Measurements from ENCODE around the gene THRAP3. TPM values are rescaled to one million over a fixed set of nuclear protein-coding genes. Genes with fewer than 3 reads are reported as not detected.

The THRAP3 gene
- total and polyA plus RNA-seq, 2 experiments from 2014 or later = 61.5 to 95.2 TPM

- 11 to 12% methylated on average over 2 of the region's 2 CpGs for WGBS, 2 experiments (ENCODE audit: low coverage in 1 of 2, low lambda C conversion rate in 2 of 2, missing lambda C conversion rate in 2 of 2)
- in situ Hi-C loops (cut with MboI) = no loop called here
- Histone ChIP-seq H3K79me2 (ENCODE audit: insufficient read depth) (peaks cover 100% of the 10 kb centered on the region), H3K4me2 (ENCODE audit: unreplicated experiment) (no peak overlapping the region), H3K9me2 (ENCODE audit: insufficient read depth) (no peaks in the 10 kb centered on the region), H3K4me3 (no peak overlapping the region), H4K20me1 (ENCODE audit: insufficient read depth) (peaks cover 14% of the 10 kb centered on the region), H3K36me3 (ENCODE audit: low read depth) (peaks cover 22% of the 10 kb centered on the region), H3F3A (ENCODE audit: insufficient read depth) (peaks cover 39% of the 10 kb centered on the region), H2AFZ (no peak overlapping the region), H3K9me3 (ENCODE audit: low read depth) (no peaks in the 10 kb centered on the region), H3K4me1 (ENCODE audit: insufficient read depth) (peaks cover 19% of the 10 kb centered on the region), H3K9ac (peak overlapping the region; percentile 55), H3K27me3 (replicated peaks; ENCODE audit: insufficient read depth) (no peaks in the 10 kb centered on the region), H3K27ac (peak overlapping the region; percentile 78)
- TF ChIP-seq EZH2 (IDR thresholded peaks at IDR 0.05; ENCODE audit: insufficient read depth, poor library complexity, severe bottlenecking) (no peak), EZH2phosphoT487 (IDR thresholded peaks at IDR 0.05; ENCODE audit: insufficient read depth, low read depth) (no peak)
- peak; percentile 84 for DNase-seq
Observed at GRCh38 chr1:36279110-36279788, 55.0 kb downstream of the THRAP3 start.

DNA sequence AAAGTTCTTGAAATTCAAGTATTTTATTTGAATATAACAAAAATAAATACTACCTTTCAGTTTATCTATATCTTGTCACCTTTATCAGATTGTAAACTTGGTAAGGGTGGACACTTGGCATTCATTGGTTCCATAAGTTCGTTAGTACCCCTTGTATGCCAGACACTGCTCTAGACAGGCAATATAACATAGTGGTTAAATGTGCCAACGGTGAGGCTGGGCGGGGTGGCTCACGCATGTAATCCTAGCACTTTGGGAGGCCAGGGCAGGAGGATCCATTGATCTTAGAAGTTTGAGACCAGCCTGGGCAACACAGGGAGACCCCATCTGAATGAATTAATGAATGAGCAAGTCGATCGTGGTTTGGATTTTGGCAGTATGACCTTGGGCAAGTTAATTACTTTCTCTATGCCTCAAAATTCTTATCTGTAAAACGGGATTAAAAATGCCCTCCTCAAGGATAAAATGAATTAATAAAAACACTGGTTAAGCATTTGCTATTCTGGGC lies 55.6 kb downstream of the THRAP3 start:
- in situ Hi-C loops (cut with MboI) = no loop called here
- Histone ChIP-seq H3K36me3 (ENCODE audit: low read depth) (peaks cover 28% of the 10 kb centered on the region), H3K9ac (peak overlapping the region; percentile 31), H3K79me2 (ENCODE audit: insufficient read depth) (peaks cover 100% of the 10 kb centered on the region), H2AFZ (no peak overlapping the region), H3K27me3 (replicated peaks; ENCODE audit: insufficient read depth) (no peaks in the 10 kb centered on the region), H3K27ac (peak overlapping the region; percentile 78), H3F3A (ENCODE audit: insufficient read depth) (peaks cover 45% of the 10 kb centered on the region), H4K20me1 (ENCODE audit: insufficient read depth) (peaks cover 14% of the 10 kb centered on the region), H3K9me3 (ENCODE audit: low read depth) (no peaks in the 10 kb centered on the region), H3K9me2 (ENCODE audit: insufficient read depth) (no peaks in the 10 kb centered on the region), H3K4me3 (no peak overlapping the region), H3K4me2 (ENCODE audit: unreplicated experiment) (no peak overlapping the region), H3K4me1 (ENCODE audit: insufficient read depth) (peaks cover 19% of the 10 kb centered on the region)
- DNase-seq = no peak
- TF ChIP-seq EZH2 (IDR thresholded peaks at IDR 0.05; ENCODE audit: insufficient read depth, poor library complexity, severe bottlenecking) = no peak
- TF ChIP-seq EZH2phosphoT487 (IDR thresholded peaks at IDR 0.05; ENCODE audit: insufficient read depth, low read depth) = no peak
- 69 to 75% methylated on average over 7 of the region's 7 CpGs for WGBS, 2 experiments (ENCODE audit: low coverage in 1 of 2, low lambda C conversion rate in 2 of 2, missing lambda C conversion rate in 2 of 2)

GRCh38 chr1:36284061-36284460 lies 59.8 kb downstream of the THRAP3 start:
- peaks cover 65% of the 10 kb centered on the region for H3K36me3 ChIP-seq (ENCODE audit: low read depth)
- no peak for DNase-seq

GRCh38 chr1:36284517-36284916 lies 60.3 kb downstream of the THRAP3 start:
- TF ChIP-seq EZH2phosphoT487 (IDR thresholded peaks at IDR 0.05; ENCODE audit: insufficient read depth, low read depth) (no peak), EZH2 (IDR thresholded peaks at IDR 0.05; ENCODE audit: insufficient read depth, poor library complexity, severe bottlenecking) (no peak)
- peaks cover 12% of the 10 kb centered on the region for H3K4me1 ChIP-seq (ENCODE audit: insufficient read depth)
- peaks cover 69% of the 10 kb centered on the region for H3K36me3 ChIP-seq (ENCODE audit: low read depth)
- 7 to 22% methylated on average over 1 of the region's 1 CpG for WGBS, 2 experiments (ENCODE audit: low coverage in 1 of 2, low lambda C conversion rate in 2 of 2, missing lambda C conversion rate in 2 of 2)
- H3K4me2 ChIP-seq (ENCODE audit: unreplicated experiment) = no peak overlapping the region
- no peak for DNase-seq
- peaks cover 14% of the 10 kb centered on the region for H4K20me1 ChIP-seq (ENCODE audit: insufficient read depth)
- H3K27me3 ChIP-seq (replicated peaks; ENCODE audit: insufficient read depth) = no peaks in the 10 kb centered on the region
- H3K27ac ChIP-seq = peak overlapping the region; percentile 4; the same call in 1 of the 2 replicates
- H3K4me3 ChIP-seq = no peak overlapping the region
- H3K79me2 ChIP-seq (ENCODE audit: insufficient read depth) = peaks cover 100% of the 10 kb centered on the region
- H3K9ac ChIP-seq = peak overlapping the region; percentile 15; the same call in 1 of the 2 replicates
- no peaks in the 10 kb centered on the region for H3K9me2 ChIP-seq (ENCODE audit: insufficient read depth)
- peaks cover 56% of the 10 kb centered on the region for H3F3A ChIP-seq (ENCODE audit: insufficient read depth)
- no peak overlapping the region for H2AFZ ChIP-seq
- no peaks in the 10 kb centered on the region for H3K9me3 ChIP-seq (ENCODE audit: low read depth)
- in situ Hi-C loops (cut with MboI) = no loop called here

More at GRCh38 chr1:36284061-36284460, 59.8 kb downstream of the THRAP3 start:
- no peak overlapping the region for H3K4me3 ChIP-seq
- H3K9me2 ChIP-seq (ENCODE audit: insufficient read depth) = no peaks in the 10 kb centered on the region
- 60 to 65% methylated on average over 1 of the region's 1 CpG for WGBS, 2 experiments (ENCODE audit: low coverage in 1 of 2, low lambda C conversion rate in 2 of 2, missing lambda C conversion rate in 2 of 2)
- H3K9me3 ChIP-seq (ENCODE audit: low read depth) = no peaks in the 10 kb centered on the region
- peaks cover 100% of the 10 kb centered on the region for H3K79me2 ChIP-seq (ENCODE audit: insufficient read depth)
- no peak overlapping the region for H3K4me2 ChIP-seq (ENCODE audit: unreplicated experiment)
- H3K27ac ChIP-seq = peak overlapping the region; percentile 4; the same call in 1 of the 2 replicates
- in situ Hi-C loops (cut with MboI) = no loop called here
- H4K20me1 ChIP-seq (ENCODE audit: insufficient read depth) = peaks cover 14% of the 10 kb centered on the region
- TF ChIP-seq EZH2phosphoT487 (IDR thresholded peaks at IDR 0.05; ENCODE audit: insufficient read depth, low read depth) (no peak), EZH2 (IDR thresholded peaks at IDR 0.05; ENCODE audit: insufficient read depth, poor library complexity, severe bottlenecking) (no peak)
- H2AFZ ChIP-seq = no peak overlapping the region
- no peaks in the 10 kb centered on the region for H3K27me3 ChIP-seq (replicated peaks; ENCODE audit: insufficient read depth)
- H3K9ac ChIP-seq = peak overlapping the region; percentile 15; the same call in 1 of the 2 replicates
- peaks cover 58% of the 10 kb centered on the region for H3F3A ChIP-seq (ENCODE audit: insufficient read depth)
- peaks cover 16% of the 10 kb centered on the region for H3K4me1 ChIP-seq (ENCODE audit: insufficient read depth)

All from GM23248 (cell line).